H9 (cell line): ENCODE results near the gene TMPRSS9. TPM values are rescaled to one million over a fixed set of nuclear protein-coding genes. Genes with fewer than 3 reads are reported as not detected.

Experiments used
- DNase-seq: peaks from one replicate; pipeline ENCODE4 v3.0.0-alpha.2; 2017
- H2AFZ ChIP-seq: one replicate; pipeline ENCODE4 v1.6.1; 2013; ENCODE audit warnings: mild to moderate bottlenecking, low read length, control low read depth, moderate library complexity
- H2AK5ac ChIP-seq: 2 replicates; pipeline ENCODE4 v1.6.1; 2013; ENCODE audit warnings: low read length, control low read depth, mixed read lengths; ENCODE audit not compliant: insufficient read length
- H2BK120ac ChIP-seq: one replicate; pipeline ENCODE4 v1.6.1; 2013; ENCODE audit warnings: low read depth, mild to moderate bottlenecking, low read length, control low read depth, inconsistent platforms; ENCODE audit not compliant: poor library complexity, severe bottlenecking
- H2BK12ac ChIP-seq: 2 replicates; pipeline ENCODE4 v1.6.1; 2013; ENCODE audit warnings: low read length, control low read depth, mixed read lengths, low read depth; ENCODE audit not compliant: insufficient read length
- H2BK15ac ChIP-seq: 2 replicates; pipeline ENCODE4 v1.6.1; 2013; ENCODE audit warnings: low read depth, low read length, control low read depth
- H2BK20ac ChIP-seq: one replicate; pipeline ENCODE4 v1.6.1; 2013; ENCODE audit warnings: low read depth, mild to moderate bottlenecking, low read length, control low read depth, inconsistent platforms; ENCODE audit not compliant: poor library complexity, severe bottlenecking
- H2BK5ac ChIP-seq: 2 replicates; pipeline ENCODE4 v1.6.1; 2013; ENCODE audit warnings: low read length, control low read depth, mixed read lengths; ENCODE audit not compliant: insufficient read length
- H3K14ac ChIP-seq: 2 replicates; pipeline ENCODE4 v1.6.1; 2013; ENCODE audit warnings: low read length, control low read depth; ENCODE audit not compliant: insufficient read depth
- H3K18ac ChIP-seq: 2 replicates; pipeline ENCODE4 v1.6.1; 2013; ENCODE audit warnings: low read depth, mild to moderate bottlenecking, mixed read lengths, low read length, control low read depth; ENCODE audit not compliant: insufficient read length
- H3K23ac ChIP-seq: 2 replicates; pipeline ENCODE4 v1.6.1; 2013; ENCODE audit warnings: low read length, control low read depth, mixed read lengths, low read depth; ENCODE audit not compliant: insufficient read length
- H3K23me2 ChIP-seq: 2 replicates; pipeline ENCODE4 v1.6.1; 2013; ENCODE audit warnings: low read depth, mild to moderate bottlenecking, mixed read lengths, low read length, control low read depth; ENCODE audit not compliant: insufficient read length, poor library complexity, severe bottlenecking
- H3K27ac ChIP-seq: 2 replicates; pipeline ENCODE4 v1.5.1; 2013; ENCODE audit warnings: low read length, control low read depth, mixed read lengths, low read depth; ENCODE audit not compliant: insufficient read length
- H3K27me3 ChIP-seq: 2 replicates; pipeline ENCODE4 v1.6.1; 2013; ENCODE audit warnings: low read length, control low read depth, inconsistent platforms; ENCODE audit not compliant: insufficient read depth
- H3K4ac ChIP-seq: 2 replicates; pipeline ENCODE4 v1.6.1; 2013; ENCODE audit warnings: low read depth, mild to moderate bottlenecking, control low read depth, inconsistent platforms, low read length, moderate library complexity
- H3K4me1 ChIP-seq: 2 replicates; pipeline ENCODE4 v1.6.1; 2013; ENCODE audit warnings: low read length, control low read depth, inconsistent platforms; ENCODE audit not compliant: insufficient read depth
- H3K4me2 ChIP-seq: 2 replicates; pipeline ENCODE4 v1.6.1; 2013; ENCODE audit warnings: low read length, control low read depth, mixed read lengths; ENCODE audit not compliant: insufficient read length, insufficient read depth
- H3K56ac ChIP-seq: 2 replicates; pipeline ENCODE4 v1.6.1; 2013; ENCODE audit warnings: low read depth, mild to moderate bottlenecking, mixed read lengths, low read length, control low read depth; ENCODE audit not compliant: insufficient read length
- H3K79me1 ChIP-seq: 2 replicates; pipeline ENCODE4 v1.6.1; 2013; ENCODE audit warnings: low read depth, mild to moderate bottlenecking, moderate library complexity, low read length, control low read depth, inconsistent platforms; ENCODE audit not compliant: insufficient read depth, poor library complexity, severe bottlenecking
- H3K79me2 ChIP-seq: 2 replicates; pipeline ENCODE4 v1.6.1; 2013; ENCODE audit warnings: low read length, control low read depth, inconsistent platforms; ENCODE audit not compliant: insufficient read depth
- H3K9ac ChIP-seq: 2 replicates; pipeline ENCODE4 v1.6.1; 2013; ENCODE audit warnings: low read length, control low read depth, mixed read lengths; ENCODE audit not compliant: insufficient read length; ENCODE audit errors: extremely low read depth
- H3K9me3 ChIP-seq: one replicate; pipeline ENCODE4 v1.6.1; 2013; ENCODE audit warnings: low read depth, low read length, inconsistent platforms; ENCODE audit not compliant: control insufficient read depth
- H3T11ph ChIP-seq: one replicate; pipeline ENCODE4 v1.6.1; 2013; ENCODE audit warnings: mild to moderate bottlenecking, low read length, control low read depth, inconsistent platforms
- H4K20me1 ChIP-seq: one replicate; pipeline ENCODE4 v1.6.1; 2013; ENCODE audit not compliant: control insufficient read depth, insufficient read length, insufficient read depth
- H4K5ac ChIP-seq: 2 replicates; pipeline ENCODE4 v1.6.1; 2013; ENCODE audit warnings: low read depth, mild to moderate bottlenecking, mixed read lengths, low read length, control low read depth; ENCODE audit not compliant: insufficient read length
- H4K8ac ChIP-seq: replicated peaks from 2 replicates; pipeline ENCODE4 v1.6.1; 2013; ENCODE audit warnings: low read length, control low read depth, mixed read lengths, low read depth; ENCODE audit not compliant: insufficient read length
- H4K91ac ChIP-seq: 2 replicates; pipeline ENCODE4 v1.6.1; 2013; ENCODE audit warnings: low read depth, mild to moderate bottlenecking, moderate library complexity, mixed read lengths, low read length, control low read depth; ENCODE audit not compliant: insufficient read length
- H3K27ac Mint-ChIP-seq, 3 experiments: 2 replicates in 2 of 3; 3 replicates in 1 of 3; pipeline ENCODE4 v1.8.0; 2020 to 2021; ENCODE audit warnings: mixed read lengths in 3 of 3, mild to moderate bottlenecking in 1 of 3, moderate library complexity in 1 of 3
- H3K27me3 Mint-ChIP-seq: 2 replicates; pipeline ENCODE4 v1.8.0; 2021; ENCODE audit warnings: low read depth, mild to moderate bottlenecking, moderate library complexity, mixed read lengths
- H3K36me3 Mint-ChIP-seq, 3 experiments: 2 replicates in 2 of 3; 3 replicates in 1 of 3; pipeline ENCODE4 v1.8.0; 2020 to 2021; ENCODE audit warnings: low read depth in 3 of 3, mixed read lengths in 3 of 3; ENCODE audit not compliant: insufficient read depth in 1 of 3
- H3K4me1 Mint-ChIP-seq, 2 experiments: 2 replicates each; pipeline ENCODE4 v1.8.0; 2020; ENCODE audit warnings: mixed read lengths in 2 of 2
- H3K4me3 Mint-ChIP-seq, 2 experiments: 2 replicates in 1 of 2; 3 replicates in 1 of 2; pipeline ENCODE4 v1.8.0; 2020 to 2021; ENCODE audit warnings: mild to moderate bottlenecking in 2 of 2, mixed read lengths in 2 of 2, moderate library complexity in 1 of 2
- H3K9me3 Mint-ChIP-seq, 2 experiments: 2 replicates in 1 of 2; 3 replicates in 1 of 2; pipeline ENCODE4 v1.8.0; 2020; ENCODE audit warnings: mild to moderate bottlenecking in 2 of 2, mixed read lengths in 2 of 2, moderate library complexity in 1 of 2
- CTCF ChIP-seq: fragments of 200-600 bp; sonication (generic); conservative IDR thresholded peaks from 3 replicates; pipeline ENCODE4 v1.8.0; 2021; ENCODE audit warnings: antibody characterized with exemption, mild to moderate bottlenecking
- WGBS: extraction: QIAGEN DNeasy Blood & Tissue Kit; methylation state at CpG from one replicate; pipeline ENCODE4 v1.1.7; 2013; ENCODE audit warnings: missing lambda C conversion rate, low lambda C conversion rate, mixed read lengths; ENCODE audit not compliant: insufficient read length; ENCODE audit errors: extremely low coverage; 5-methylcytosine and 5-hydroxymethylcytosine counted together
- total RNA-seq: library from RNA; stranded (reverse); gene quantifications from 2 replicates; pipeline ENCODE4 v1.2.1, GENCODE V29; 2021

TMPRSS9 gene
- total RNA-seq, 1 experiment from 2014 or later: 0.24 TPM

- Histone ChIP-seq H3K79me1 (no peaks in the 10 kb centered on the region), H4K8ac (no peak overlapping the region), H3K23me2 (no peaks in the 10 kb centered on the region), H4K5ac (no peak overlapping the region), H3K4me2 (no peak overlapping the region), H2AFZ (no peak overlapping the region), H3T11ph (no peak overlapping the region), H2BK5ac (no peak overlapping the region), H3K4me1 (no peaks in the 10 kb centered on the region), H2AK5ac (no peak overlapping the region), H3K23ac (no peak overlapping the region), H3K79me2 (no peaks in the 10 kb centered on the region), H4K20me1 (no peaks in the 10 kb centered on the region), H2BK15ac (no peak overlapping the region), H3K4ac (no peak overlapping the region), H4K91ac (no peak overlapping the region), H2BK12ac (no peak overlapping the region), H3K27me3 (no peaks in the 10 kb centered on the region; the same call in 1 of the 2 replicates), H2BK20ac (no peak overlapping the region), H3K14ac (no peak overlapping the region), H3K9me3 (no peaks in the 10 kb centered on the region), H3K18ac (no peak overlapping the region), H3K9ac (no peak overlapping the region), H2BK120ac (no peak overlapping the region), H3K56ac (no peak overlapping the region), H3K27ac (no peak overlapping the region)
- DNase-seq: no peak
- H3K9me3 Mint-ChIP-seq: no peaks in the 10 kb centered on the region
- peaks cover 0 to 2% (median 0%) of the 10 kb centered on the region in 3 experiments; a peak in 1 of 7 replicates for H3K36me3 Mint-ChIP-seq
- H3K4me3 Mint-ChIP-seq: no peak overlapping the region; a peak in 1 of 5 replicates
- H3K4me1 Mint-ChIP-seq: peaks cover 5% of the 10 kb centered on the region in 2 experiments
- WGBS: 100% methylated on average over 3 of the region's 3 CpGs
- TF ChIP-seq CTCF: no peak
- H3K27me3 Mint-ChIP-seq: peaks cover 28% of the 10 kb centered on the region
- H3K27ac Mint-ChIP-seq: no peak overlapping the region
Measured at GRCh38 chr19:2357279-2358206, 2.5 kb upstream of the TMPRSS9 start.
